SU-DHL-6 (cell line): ENCODE results near the gene AKIRIN2.

ENCODE experiments used
- H2AFZ ChIP-seq: fragments of 200-600 bp; sonication (generic); 2 replicates; pipeline ENCODE4 v1.6.1; 2014; ENCODE audit warnings: low read depth, mild to moderate bottlenecking, moderate library complexity, mixed read lengths, antibody characterized with exemption, low read length; ENCODE audit not compliant: severe bottlenecking
- H3F3A ChIP-seq: fragments of 200-600 bp; shearing (Covaris generic); 2 replicates; pipeline ENCODE4 v1.6.0; 2016; ENCODE audit warnings: antibody characterized with exemption, mild to moderate bottlenecking; ENCODE audit not compliant: insufficient read depth
- H3K27ac ChIP-seq: fragments of 200-600 bp; sonication (generic); 2 replicates; pipeline ENCODE4 v1.5.1; 2016; ENCODE audit warnings: low read depth, mild to moderate bottlenecking, low read length, moderate library complexity, mixed read lengths
- H3K27me3 ChIP-seq: fragments of 200-600 bp; sonication (generic), shearing (Covaris generic); 2 replicates; pipeline ENCODE4 v1.6.0; 2014; ENCODE audit warnings: mild to moderate bottlenecking, low read length
- H3K36me3 ChIP-seq: fragments of 200-600 bp; sonication (generic); 2 replicates; pipeline ENCODE4 v1.6.1; 2014; ENCODE audit warnings: mild to moderate bottlenecking, low read length, mixed read lengths
- H3K4me2 ChIP-seq: fragments of 300-600, 200-600 bp; shearing (Covaris generic), sonication (generic); 2 replicates; pipeline ENCODE4 v1.6.0; 2014; ENCODE audit warnings: low read length, low read depth, mild to moderate bottlenecking; ENCODE audit not compliant: poor library complexity, severe bottlenecking
- H3K4me3 ChIP-seq: fragments of 200-600 bp; sonication (generic); 2 replicates; pipeline ENCODE4 v1.5.1; 2014; ENCODE audit warnings: antibody characterized with exemption, low read length, mild to moderate bottlenecking, mixed read lengths; ENCODE audit not compliant: insufficient read depth, poor library complexity, severe bottlenecking
- H3K79me2 ChIP-seq: fragments of 200-600 bp; sonication (generic); 2 replicates; pipeline ENCODE4 v1.6.1; 2014; ENCODE audit warnings: mild to moderate bottlenecking, low read length, moderate library complexity; ENCODE audit not compliant: insufficient read depth
- H3K9ac ChIP-seq: fragments of 200-600 bp; sonication (generic); 2 replicates; pipeline ENCODE4 v1.7.0; 2014; ENCODE audit warnings: mild to moderate bottlenecking, low read length
- H3K9me2 ChIP-seq: fragments of 200-600 bp; sonication (generic); replicated peaks from 2 replicates; pipeline ENCODE4 v1.6.1; 2014; ENCODE audit warnings: low read length; ENCODE audit not compliant: insufficient read depth
- H3K9me3 ChIP-seq: fragments of 200-600 bp; sonication (generic); 2 replicates; pipeline ENCODE4 v1.6.1; 2014; ENCODE audit warnings: low read length, mixed read lengths; ENCODE audit not compliant: insufficient read depth
- H4K20me1 ChIP-seq: fragments of 200-600 bp; sonication (generic); 2 replicates; pipeline ENCODE4 v1.6.1; 2014; ENCODE audit warnings: low read depth, mild to moderate bottlenecking, antibody characterized with exemption, low read length, moderate library complexity, mixed read lengths
- CTCF ChIP-seq: fragments of 200-600 bp; sonication (generic); IDR thresholded peaks from one replicate; pipeline ENCODE4 v1.5.1; 2017; ENCODE audit warnings: antibody characterized with exemption, mild to moderate bottlenecking, low read length, moderate library complexity; ENCODE audit not compliant: insufficient read depth, poor library complexity, severe bottlenecking
- EZH2phosphoT487 ChIP-seq: fragments of 200-600 bp; sonication (generic), shearing (Covaris generic); conservative IDR thresholded peaks from 2 replicates; pipeline ENCODE4 v1.6.1; 2018; ENCODE audit warnings: mild to moderate bottlenecking, antibody characterized with exemption, low read length, moderate library complexity, mixed read lengths

Gene AKIRIN2

GRCh38 chr6:87728706-87729105 is 26.7 kb upstream of the AKIRIN2 start:
- Histone ChIP-seq H3K79me2 (no peaks in the 10 kb centered on the region), H3K9ac (peak overlapping the region; percentile 55), H3K9me2 (no peaks in the 10 kb centered on the region), H3K9me3 (no peaks in the 10 kb centered on the region), H3K36me3 (no peaks in the 10 kb centered on the region), H3K4me3 (peak overlapping the region; percentile 51), H3K4me2 (peak overlapping the region; percentile 88), H2AFZ (peak overlapping the region; percentile 85), H4K20me1 (no peaks in the 10 kb centered on the region), H3F3A (peaks cover 27% of the 10 kb centered on the region), H3K27ac (peak overlapping the region; percentile 67), H3K27me3 (no peaks in the 10 kb centered on the region)
- TF ChIP-seq CTCF = no peak
- no peak for TF ChIP-seq EZH2phosphoT487

GRCh38 chr6:87724983-87725811 is 23.2 kb upstream of the AKIRIN2 start:
- peak overlapping the region; percentile 79 for H3K27ac ChIP-seq
- H3K79me2 ChIP-seq = no peaks in the 10 kb centered on the region
- H4K20me1 ChIP-seq = no peaks in the 10 kb centered on the region
- H3K4me3 ChIP-seq = no peak overlapping the region
- no peaks in the 10 kb centered on the region for H3K36me3 ChIP-seq
- no peaks in the 10 kb centered on the region for H3K9me3 ChIP-seq
- no peak for TF ChIP-seq CTCF
- TF ChIP-seq EZH2phosphoT487 = no peak
- H3K4me2 ChIP-seq = peak overlapping the region; percentile 43
- peaks cover 27% of the 10 kb centered on the region for H3F3A ChIP-seq
- H2AFZ ChIP-seq = peak overlapping the region; percentile 55
- H3K27me3 ChIP-seq = no peaks in the 10 kb centered on the region
- peak overlapping the region; percentile 13; the same call in 1 of the 2 replicates for H3K9ac ChIP-seq
- no peaks in the 10 kb centered on the region for H3K9me2 ChIP-seq

GRCh38 chr6:87723170-87724078 is 21.4 kb upstream of the AKIRIN2 start:
- Histone ChIP-seq H3K9ac (no peak overlapping the region), H3K27ac (no peak overlapping the region), H3K9me2 (no peaks in the 10 kb centered on the region), H3F3A (peaks cover 16% of the 10 kb centered on the region), H3K27me3 (no peaks in the 10 kb centered on the region), H3K36me3 (no peaks in the 10 kb centered on the region), H3K9me3 (no peaks in the 10 kb centered on the region), H2AFZ (no peak overlapping the region), H3K4me2 (no peak overlapping the region), H3K79me2 (no peaks in the 10 kb centered on the region), H3K4me3 (no peak overlapping the region), H4K20me1 (no peaks in the 10 kb centered on the region)
- TF ChIP-seq EZH2phosphoT487 (no peak), CTCF (no peak)
